HG02870 (cell line): ENCODE measurements around the gene JAK2.

ENCODE experiments used
- ATAC-seq: cut with Tn5 transposase; IDR thresholded peaks from one replicate; pipeline ENCODE4 v1.9.1; 2021; ENCODE audit warnings: mild to moderate bottlenecking, moderate library complexity; ENCODE audit not compliant: unreplicated experiment

Gene JAK2

GRCh38 chr9:5122516-5122915 is 137.4 kb downstream of the JAK2 start:
- no peak for ATAC-seq

GRCh38 chr9:5140151-5140550 is 155.1 kb downstream of the JAK2 start:
- no peak for ATAC-seq

- no peak for ATAC-seq
Observed at GRCh38 chr9:5144217-5144616, 159.1 kb downstream of the JAK2 start.

GRCh38 chr9:5146241-5146640 is 161.2 kb downstream of the JAK2 start:
- ATAC-seq = no peak
